Transverse colon (tissue), 4 donors: Measurements from ENCODE around the gene RRAGD.

Experiments used
- EP300 ChIP-seq: sonication (generic); formaldehyde crosslinking; IDR thresholded peaks from one replicate; pipeline ENCODE4 v1.6.1; 2017; ENCODE audit warnings: antibody characterized with exemption, low read depth
- POLR2A ChIP-seq: fragments of 450-650 bp; IDR thresholded peaks from one replicate; pipeline ENCODE4 v1.6.1; 2016; ENCODE audit warnings: antibody characterized with exemption, mild to moderate bottlenecking, moderate library complexity
- POLR2AphosphoS5 ChIP-seq, 3 donors: sonication (generic); formaldehyde crosslinking; IDR thresholded peaks; one replicate each; pipeline ENCODE4 v1.6.1; 2016; ENCODE audit warnings: antibody characterized with exemption in 3 of 3
- TF ChIP-seq, protein P1 (sequence below), 5 experiments: fragments of 200-600 bp in 3 of 5; fragments of 450-650 bp in 2 of 5; sonication (generic) in 3 of 5; IDR thresholded peaks; 1 replicate in 2 of 5; 2 replicates in 3 of 5; pipeline ENCODE4 v1.5.1; 2016 to 2017; ENCODE audit warnings: antibody characterized with exemption in 5 of 5, inconsistent platforms in 3 of 5, mild to moderate bottlenecking in 2 of 5, moderate library complexity in 1 of 5

DNA sequence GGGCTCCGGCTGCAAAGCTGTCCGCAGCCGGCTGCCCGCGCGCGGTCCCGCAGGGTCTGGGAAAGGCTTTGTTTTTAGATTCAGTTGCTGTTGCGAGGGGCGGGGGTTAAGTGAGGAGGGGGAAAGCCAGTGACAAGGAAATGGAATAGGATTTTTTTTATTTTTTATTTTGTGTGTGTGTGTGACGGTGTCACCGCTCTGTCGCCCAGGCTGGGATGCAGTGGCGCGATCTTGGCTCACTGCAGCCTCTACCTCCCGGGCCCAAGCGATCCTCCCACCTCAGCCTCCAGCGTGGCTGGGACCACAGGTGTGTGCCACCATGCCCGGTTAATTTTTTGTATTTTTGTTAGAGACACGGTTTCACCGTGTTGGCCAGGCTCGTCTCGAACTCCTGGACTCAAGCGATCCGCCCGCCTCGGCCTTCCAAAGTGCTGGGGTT lies 58.9 kb downstream of the RRAGD start:
- TF ChIP-seq, protein P1, sequence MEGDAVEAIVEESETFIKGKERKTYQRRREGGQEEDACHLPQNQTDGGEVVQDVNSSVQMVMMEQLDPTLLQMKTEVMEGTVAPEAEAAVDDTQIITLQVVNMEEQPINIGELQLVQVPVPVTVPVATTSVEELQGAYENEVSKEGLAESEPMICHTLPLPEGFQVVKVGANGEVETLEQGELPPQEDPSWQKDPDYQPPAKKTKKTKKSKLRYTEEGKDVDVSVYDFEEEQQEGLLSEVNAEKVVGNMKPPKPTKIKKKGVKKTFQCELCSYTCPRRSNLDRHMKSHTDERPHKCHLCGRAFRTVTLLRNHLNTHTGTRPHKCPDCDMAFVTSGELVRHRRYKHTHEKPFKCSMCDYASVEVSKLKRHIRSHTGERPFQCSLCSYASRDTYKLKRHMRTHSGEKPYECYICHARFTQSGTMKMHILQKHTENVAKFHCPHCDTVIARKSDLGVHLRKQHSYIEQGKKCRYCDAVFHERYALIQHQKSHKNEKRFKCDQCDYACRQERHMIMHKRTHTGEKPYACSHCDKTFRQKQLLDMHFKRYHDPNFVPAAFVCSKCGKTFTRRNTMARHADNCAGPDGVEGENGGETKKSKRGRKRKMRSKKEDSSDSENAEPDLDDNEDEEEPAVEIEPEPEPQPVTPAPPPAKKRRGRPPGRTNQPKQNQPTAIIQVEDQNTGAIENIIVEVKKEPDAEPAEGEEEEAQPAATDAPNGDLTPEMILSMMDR (IDR thresholded peaks at IDR 0.05) = no peak
- no peak for TF ChIP-seq POLR2A
- TF ChIP-seq POLR2AphosphoS5 (IDR thresholded peaks at IDR 0.05) = no peak
- TF ChIP-seq EP300 = no peak
